ENCODE results near the gene OTULIN.

DNA sequence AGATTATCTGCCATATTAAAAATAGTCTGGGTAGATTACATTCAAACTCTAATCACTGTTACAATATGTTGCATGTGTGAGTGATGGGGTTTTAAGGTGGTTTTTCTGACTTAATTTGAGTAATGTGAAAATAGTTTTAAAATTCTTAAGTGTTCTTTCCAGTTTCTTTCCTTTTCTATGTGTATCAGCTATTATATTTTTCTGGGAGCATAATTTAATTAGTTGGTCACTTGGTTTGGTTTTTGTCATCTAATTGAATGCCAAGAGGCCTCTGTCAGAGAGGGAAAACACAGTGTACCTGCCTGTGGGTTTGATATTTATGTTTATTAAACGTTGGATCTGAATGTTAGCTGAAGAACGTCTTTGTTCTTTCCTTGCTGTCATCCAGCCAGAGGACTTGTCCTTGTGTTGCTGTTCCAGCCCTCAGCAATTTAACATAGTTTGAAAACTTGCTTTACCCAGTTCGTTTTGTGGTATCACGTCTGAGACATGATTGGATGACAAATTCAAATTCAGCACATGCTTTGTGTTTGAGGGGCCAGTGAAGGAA is 19.5 kb downstream of the OTULIN start:
- TF ChIP-seq MAZ (IDR thresholded peaks at IDR 0.05; ENCODE audit: borderline replicate concordance, low read depth, low read length) (no peak), FOS (IDR thresholded peaks at IDR 0.05; ENCODE audit: low read depth, low read length) (no peak), RFX5 (IDR thresholded peaks at IDR 0.05; ENCODE audit: low read depth, low read length) (no peak), RCOR1 (IDR thresholded peaks at IDR 0.05; ENCODE audit: insufficient replicate concordance, low read length) (no peak)
- TF ChIP-seq, protein P1, sequence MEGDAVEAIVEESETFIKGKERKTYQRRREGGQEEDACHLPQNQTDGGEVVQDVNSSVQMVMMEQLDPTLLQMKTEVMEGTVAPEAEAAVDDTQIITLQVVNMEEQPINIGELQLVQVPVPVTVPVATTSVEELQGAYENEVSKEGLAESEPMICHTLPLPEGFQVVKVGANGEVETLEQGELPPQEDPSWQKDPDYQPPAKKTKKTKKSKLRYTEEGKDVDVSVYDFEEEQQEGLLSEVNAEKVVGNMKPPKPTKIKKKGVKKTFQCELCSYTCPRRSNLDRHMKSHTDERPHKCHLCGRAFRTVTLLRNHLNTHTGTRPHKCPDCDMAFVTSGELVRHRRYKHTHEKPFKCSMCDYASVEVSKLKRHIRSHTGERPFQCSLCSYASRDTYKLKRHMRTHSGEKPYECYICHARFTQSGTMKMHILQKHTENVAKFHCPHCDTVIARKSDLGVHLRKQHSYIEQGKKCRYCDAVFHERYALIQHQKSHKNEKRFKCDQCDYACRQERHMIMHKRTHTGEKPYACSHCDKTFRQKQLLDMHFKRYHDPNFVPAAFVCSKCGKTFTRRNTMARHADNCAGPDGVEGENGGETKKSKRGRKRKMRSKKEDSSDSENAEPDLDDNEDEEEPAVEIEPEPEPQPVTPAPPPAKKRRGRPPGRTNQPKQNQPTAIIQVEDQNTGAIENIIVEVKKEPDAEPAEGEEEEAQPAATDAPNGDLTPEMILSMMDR (conservative IDR thresholded peaks at IDR 0.05; ENCODE audit: low read depth, low read length): no peak
- TF ChIP-seq, protein P2, sequence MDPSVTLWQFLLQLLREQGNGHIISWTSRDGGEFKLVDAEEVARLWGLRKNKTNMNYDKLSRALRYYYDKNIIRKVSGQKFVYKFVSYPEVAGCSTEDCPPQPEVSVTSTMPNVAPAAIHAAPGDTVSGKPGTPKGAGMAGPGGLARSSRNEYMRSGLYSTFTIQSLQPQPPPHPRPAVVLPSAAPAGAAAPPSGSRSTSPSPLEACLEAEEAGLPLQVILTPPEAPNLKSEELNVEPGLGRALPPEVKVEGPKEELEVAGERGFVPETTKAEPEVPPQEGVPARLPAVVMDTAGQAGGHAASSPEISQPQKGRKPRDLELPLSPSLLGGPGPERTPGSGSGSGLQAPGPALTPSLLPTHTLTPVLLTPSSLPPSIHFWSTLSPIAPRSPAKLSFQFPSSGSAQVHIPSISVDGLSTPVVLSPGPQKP (IDR thresholded peaks at IDR 0.05; ENCODE audit: borderline replicate concordance, low read depth, low read length): no peak

All from IMR-90 (cell line).